GM18907 (cell line): ENCODE results near the gene WRAP53.

ENCODE experiments used
- ATAC-seq: cut with Tn5 transposase; IDR thresholded peaks from one replicate; pipeline ENCODE4 v1.9.1; 2021; ENCODE audit warnings: mild to moderate bottlenecking, moderate library complexity; ENCODE audit not compliant: unreplicated experiment

WRAP53 gene

DNA sequence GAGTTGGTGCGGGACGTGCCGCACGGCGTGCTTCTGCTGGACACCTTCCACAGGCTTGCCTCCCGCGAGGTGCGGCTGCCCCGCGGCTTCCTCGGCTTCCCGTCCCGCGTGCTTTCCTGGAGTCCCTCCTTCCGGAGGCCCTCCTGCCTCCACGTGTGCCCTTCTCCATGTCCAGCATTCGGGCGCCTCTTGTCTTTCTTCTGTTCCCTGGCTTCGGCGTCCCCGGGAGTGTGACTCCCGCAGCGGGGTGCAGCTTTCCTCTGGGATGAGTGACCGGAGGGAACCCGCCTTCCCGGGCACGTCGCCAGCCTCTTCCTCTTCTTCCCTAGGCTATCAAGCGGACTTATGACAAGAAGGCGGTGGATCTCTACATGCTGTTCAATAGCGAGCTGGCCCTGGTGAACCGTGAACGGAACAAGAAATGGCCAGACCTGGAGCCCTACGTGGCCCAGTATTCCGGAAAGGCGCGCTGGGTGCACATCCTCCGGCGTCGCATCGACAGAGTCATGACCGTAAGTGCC lies 52.3 kb downstream of the WRAP53 start:
- no peak for ATAC-seq

DNA sequence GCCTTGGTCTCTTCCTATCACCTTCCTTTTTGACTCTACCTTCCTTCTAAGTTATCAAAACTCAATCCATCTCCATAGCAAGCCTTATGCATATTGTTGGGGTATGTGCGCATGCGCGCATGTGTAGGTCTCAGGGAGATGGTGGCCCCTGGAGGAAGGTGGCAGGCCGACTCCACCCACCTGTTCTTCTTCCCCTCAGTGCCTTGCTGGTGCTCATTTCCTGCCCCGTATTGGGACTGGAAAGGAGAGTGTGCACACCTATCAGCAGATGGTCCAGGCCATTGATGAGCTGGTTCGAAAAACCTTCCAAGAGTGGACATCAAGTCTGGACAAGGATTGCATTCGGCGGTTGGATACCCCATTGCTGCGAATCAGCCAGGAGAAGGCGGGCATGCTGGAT lies 54.5 kb downstream of the WRAP53 start:
- no peak for ATAC-seq

DNA sequence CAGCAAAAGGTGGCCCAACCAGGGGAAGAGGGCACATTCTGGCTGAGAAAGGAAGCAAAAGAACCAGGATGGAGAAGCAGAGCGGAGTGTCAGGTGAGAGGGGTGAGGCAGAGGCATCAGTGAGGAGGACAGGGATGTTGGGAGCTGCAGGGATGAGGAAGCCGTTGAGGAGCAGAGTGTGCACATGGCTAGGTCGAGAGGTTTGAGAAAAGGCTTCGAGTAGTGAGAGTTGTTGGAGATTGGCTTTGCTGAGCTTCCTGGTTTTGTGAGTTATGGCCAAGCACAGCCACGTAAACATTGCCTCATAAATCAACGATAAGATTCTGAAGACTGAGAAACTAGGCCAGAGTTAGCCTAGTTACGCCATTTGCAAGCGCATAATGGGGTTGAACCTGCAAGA lies 56.1 kb downstream of the WRAP53 start:
- no peak for ATAC-seq

DNA sequence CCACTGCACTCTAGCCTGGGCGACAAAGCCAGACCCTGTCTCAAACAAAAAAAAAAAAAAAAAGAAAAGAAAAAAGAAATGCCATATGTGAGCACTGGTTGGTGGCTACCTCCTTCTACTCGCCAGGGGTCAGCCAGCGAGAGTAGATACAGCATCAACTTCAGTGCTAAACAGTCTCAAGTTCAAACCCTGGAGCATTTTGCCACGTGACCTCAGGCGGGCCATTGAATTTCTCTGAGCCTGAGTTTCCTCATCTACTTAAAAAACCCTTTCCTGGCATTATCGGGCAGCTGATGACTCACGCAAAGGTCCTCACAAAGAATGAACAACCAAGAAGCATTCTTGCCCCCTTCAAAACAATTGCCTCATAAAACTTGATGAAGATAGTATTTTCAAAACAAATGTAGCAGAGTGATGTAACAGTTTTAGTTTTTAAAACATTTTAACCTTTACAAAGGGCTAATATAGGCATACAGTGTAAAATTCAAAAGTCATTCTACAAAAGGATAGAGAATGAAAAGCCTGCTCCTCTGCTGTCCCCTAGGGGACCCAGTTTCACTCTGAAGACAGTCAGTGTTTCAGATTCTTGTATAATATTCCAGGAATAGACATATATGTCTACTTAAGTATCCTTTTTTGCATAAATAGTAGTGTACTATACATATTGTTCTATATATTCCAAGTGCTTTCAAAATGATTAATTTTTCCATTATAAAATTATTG lies 57.6 kb downstream of the WRAP53 start:
- no peak for ATAC-seq

DNA sequence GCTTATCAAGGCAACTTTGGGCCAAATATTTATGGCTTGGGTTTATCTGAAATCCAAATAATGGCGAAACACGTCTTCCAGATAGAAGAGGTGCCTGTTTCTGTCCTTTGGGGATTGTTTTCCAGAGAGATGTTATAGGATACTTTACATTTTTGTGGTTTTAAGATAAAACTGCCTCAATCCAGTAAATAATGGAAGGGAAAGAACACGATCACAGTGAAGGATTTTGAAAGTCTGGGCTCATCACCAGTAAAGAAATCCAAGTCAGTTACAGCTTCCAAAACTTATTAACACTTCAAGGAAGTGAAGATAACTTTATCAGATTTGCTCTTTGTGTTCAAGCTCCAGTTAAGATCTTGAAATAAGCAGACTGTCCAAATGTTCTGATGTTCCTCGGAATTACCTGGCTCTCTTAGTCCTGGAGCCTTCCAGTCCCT lies 59.4 kb downstream of the WRAP53 start:
- ATAC-seq = no peak

DNA sequence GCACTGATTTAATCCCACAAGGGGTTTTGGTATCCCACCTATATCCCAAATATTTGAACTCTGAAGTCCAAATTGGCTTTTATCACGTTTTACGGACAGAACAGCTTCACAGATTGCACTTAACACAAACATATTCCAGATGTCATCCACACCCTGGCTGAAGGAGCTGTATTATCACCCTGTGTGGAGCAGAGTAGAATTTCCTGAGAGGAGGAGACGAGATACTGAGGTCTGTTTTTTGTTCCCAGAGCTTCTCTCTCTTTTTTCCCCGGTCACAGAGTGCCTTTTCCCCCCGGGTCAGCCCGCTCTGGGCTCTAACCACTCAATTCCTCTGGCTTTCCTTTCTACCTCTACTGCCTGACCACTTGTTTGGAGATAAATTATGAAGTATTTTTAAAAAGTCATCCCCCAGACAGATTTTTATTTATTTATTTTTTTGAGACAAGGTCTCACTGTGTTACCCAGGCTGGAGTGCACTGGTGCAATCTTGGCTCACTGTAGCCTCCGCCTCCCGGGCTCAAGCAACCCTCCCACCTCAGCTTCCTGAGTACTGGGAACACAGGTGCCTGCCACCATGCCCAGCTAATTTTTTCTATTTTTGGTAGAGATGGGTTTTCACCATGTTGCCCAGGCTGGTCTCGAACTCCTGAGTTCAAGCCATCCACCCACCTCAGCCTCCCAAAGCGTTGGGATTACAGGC lies 59.9 kb downstream of the WRAP53 start:
- ATAC-seq = no peak

DNA sequence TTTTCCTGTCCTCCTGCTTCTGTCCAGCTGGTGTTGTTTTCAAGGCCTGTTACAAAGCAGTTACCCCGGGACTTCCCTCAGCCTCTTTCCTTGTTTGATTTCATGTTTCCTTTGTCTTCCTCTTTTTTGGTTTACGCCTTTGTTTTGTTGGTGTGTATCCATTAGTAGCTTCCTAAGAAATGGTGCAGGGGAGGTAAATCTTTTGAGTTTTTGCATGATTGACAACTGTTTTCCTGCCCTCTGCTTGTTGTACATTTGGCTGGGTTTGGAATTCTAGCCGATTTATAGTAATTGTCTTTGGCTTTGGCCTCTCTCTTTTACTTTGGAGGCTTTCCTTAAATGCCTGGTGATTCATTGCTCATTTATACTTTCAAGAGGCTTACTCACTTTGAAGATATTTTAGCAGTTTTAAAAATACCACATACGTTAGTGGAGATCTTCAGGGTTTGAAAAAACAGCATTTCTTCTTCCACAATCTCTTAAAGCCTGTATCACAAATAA lies 62.1 kb downstream of the WRAP53 start:
- ATAC-seq = no peak
